Neural progenitor cell (in vitro differentiated cells): ENCODE results near the gene BSND. TPM values are rescaled to one million over a fixed set of nuclear protein-coding genes. Genes with fewer than 3 reads are reported as not detected.

Experiments used
- DNase-seq: peaks from one replicate; pipeline ENCODE4 v3.0.0-alpha.2; 2016; ENCODE audit warnings: low spot score
- H2AFZ ChIP-seq: fragments of 200-600 bp; sonication (generic); replicated peaks from 2 replicates; pipeline ENCODE4 v1.6.1; 2016; ENCODE audit warnings: antibody characterized with exemption
- H3F3A ChIP-seq: fragments of 200-600 bp; sonication (generic); 2 replicates; pipeline ENCODE4 v1.6.1; 2016; ENCODE audit warnings: antibody characterized with exemption, low read depth
- H3K27ac ChIP-seq: fragments of 200-600 bp; sonication (generic); 2 replicates; pipeline ENCODE4 v1.5.1; 2016; ENCODE audit warnings: mild to moderate bottlenecking
- H3K27me3 ChIP-seq: fragments of 200-600 bp; sonication (generic); 2 replicates; pipeline ENCODE4 v1.6.1; 2016; ENCODE audit warnings: mild to moderate bottlenecking, moderate library complexity
- H3K36me3 ChIP-seq: fragments of 200-600 bp; sonication (generic); 2 replicates; pipeline ENCODE4 v1.5.1; 2016
- H3K4me1 ChIP-seq: fragments of 200-600 bp; sonication (generic); 2 replicates; pipeline ENCODE4 v1.6.1; 2016; ENCODE audit warnings: mixed run types
- H3K4me2 ChIP-seq: fragments of 200-600 bp; sonication (generic); 2 replicates; pipeline ENCODE4 v1.6.1; 2016
- H3K4me3 ChIP-seq: fragments of 200-600 bp; sonication (generic); 2 replicates; pipeline ENCODE4 v1.5.1; 2016
- H3K79me2 ChIP-seq: fragments of 200-600 bp; sonication (generic); 2 replicates; pipeline ENCODE4 v1.6.1; 2016; ENCODE audit warnings: low read depth
- H3K9ac ChIP-seq: fragments of 200-600 bp; sonication (generic); 2 replicates; pipeline ENCODE4 v1.6.1; 2016
- H3K9me3 ChIP-seq: fragments of 200-600 bp; sonication (generic); 2 replicates; pipeline ENCODE4 v1.5.1; 2016; ENCODE audit warnings: low read depth
- H4K20me1 ChIP-seq: fragments of 200-600 bp; sonication (generic); 2 replicates; pipeline ENCODE4 v1.6.1; 2016; ENCODE audit warnings: low read depth
- H3K27ac Mint-ChIP-seq: 3 replicates; pipeline ENCODE4 v1.8.0; 2021; ENCODE audit warnings: mixed read lengths
- H3K27me3 Mint-ChIP-seq: 2 replicates; pipeline ENCODE4 v1.8.0; 2022; ENCODE audit warnings: low read depth, mild to moderate bottlenecking, inconsistent platforms, moderate library complexity, mixed read lengths; ENCODE audit not compliant: insufficient read depth
- H3K36me3 Mint-ChIP-seq: 3 replicates; pipeline ENCODE4 v1.8.0; 2021; ENCODE audit warnings: mixed read lengths
- H3K4me1 Mint-ChIP-seq: 3 replicates; pipeline ENCODE4 v1.8.0; 2021; ENCODE audit warnings: mixed read lengths
- H3K4me3 Mint-ChIP-seq: 3 replicates; pipeline ENCODE4 v1.8.0; 2021; ENCODE audit warnings: mild to moderate bottlenecking, moderate library complexity, mixed read lengths
- H3K9me3 Mint-ChIP-seq: 3 replicates; pipeline ENCODE4 v1.8.0; 2020; ENCODE audit warnings: mixed read lengths
- EZH2 ChIP-seq: fragments of 200-600 bp; sonication (generic); IDR thresholded peaks from 2 replicates; pipeline ENCODE4 v1.6.1; 2017; ENCODE audit warnings: antibody characterized with exemption, mild to moderate bottlenecking, moderate library complexity
- EZH2phosphoT487 ChIP-seq: fragments of 200-600 bp; sonication (generic); IDR thresholded peaks from 2 replicates; pipeline ENCODE4 v1.6.1; 2017; ENCODE audit warnings: antibody characterized with exemption
- total RNA-seq: library from RNA; depleted of rRNA; stranded (reverse); fragments of >200 nt; gene quantifications from 2 replicates; pipeline ENCODE4 v1.2.3, GENCODE V29; 2015; ENCODE audit warnings: low replicate concordance
- TF ChIP-seq, protein P1 (sequence below): fragments of 200-600 bp; sonication (generic); IDR thresholded peaks from 2 replicates; pipeline ENCODE4 v1.5.1; 2017; ENCODE audit warnings: antibody characterized with exemption, mild to moderate bottlenecking

The BSND gene
- total RNA-seq, 1 donor from 2014 or later, result not detected

GRCh38 chr1:55005351-55006140 is 6.8 kb downstream of the BSND start:
- H3K27ac ChIP-seq, result no peak overlapping the region
- H3K27me3 ChIP-seq, result peaks cover 13% of the 10 kb centered on the region
- peaks cover 15% of the 10 kb centered on the region for H3K27me3 Mint-ChIP-seq
- no peaks in the 10 kb centered on the region for H3K4me1 Mint-ChIP-seq
- H3K4me3 Mint-ChIP-seq, result no peak overlapping the region
- H4K20me1 ChIP-seq, result no peaks in the 10 kb centered on the region
- no peak overlapping the region for H3K9ac ChIP-seq
- no peaks in the 10 kb centered on the region for H3K9me3 ChIP-seq
- DNase-seq, result no peak
- H3K36me3 ChIP-seq, result no peaks in the 10 kb centered on the region
- H3K36me3 Mint-ChIP-seq, result no peaks in the 10 kb centered on the region
- no peaks in the 10 kb centered on the region for H3K4me1 ChIP-seq
- peaks cover 7% of the 10 kb centered on the region for H3K9me3 Mint-ChIP-seq
- H3K27ac Mint-ChIP-seq, result no peak overlapping the region
- no peak overlapping the region for H3K4me2 ChIP-seq
- TF ChIP-seq EZH2, result no peak
- no peak for TF ChIP-seq EZH2phosphoT487
- TF ChIP-seq, protein P1, sequence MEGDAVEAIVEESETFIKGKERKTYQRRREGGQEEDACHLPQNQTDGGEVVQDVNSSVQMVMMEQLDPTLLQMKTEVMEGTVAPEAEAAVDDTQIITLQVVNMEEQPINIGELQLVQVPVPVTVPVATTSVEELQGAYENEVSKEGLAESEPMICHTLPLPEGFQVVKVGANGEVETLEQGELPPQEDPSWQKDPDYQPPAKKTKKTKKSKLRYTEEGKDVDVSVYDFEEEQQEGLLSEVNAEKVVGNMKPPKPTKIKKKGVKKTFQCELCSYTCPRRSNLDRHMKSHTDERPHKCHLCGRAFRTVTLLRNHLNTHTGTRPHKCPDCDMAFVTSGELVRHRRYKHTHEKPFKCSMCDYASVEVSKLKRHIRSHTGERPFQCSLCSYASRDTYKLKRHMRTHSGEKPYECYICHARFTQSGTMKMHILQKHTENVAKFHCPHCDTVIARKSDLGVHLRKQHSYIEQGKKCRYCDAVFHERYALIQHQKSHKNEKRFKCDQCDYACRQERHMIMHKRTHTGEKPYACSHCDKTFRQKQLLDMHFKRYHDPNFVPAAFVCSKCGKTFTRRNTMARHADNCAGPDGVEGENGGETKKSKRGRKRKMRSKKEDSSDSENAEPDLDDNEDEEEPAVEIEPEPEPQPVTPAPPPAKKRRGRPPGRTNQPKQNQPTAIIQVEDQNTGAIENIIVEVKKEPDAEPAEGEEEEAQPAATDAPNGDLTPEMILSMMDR, result no peak
- no peak overlapping the region for H3K4me3 ChIP-seq
- H3K79me2 ChIP-seq, result no peaks in the 10 kb centered on the region
- H2AFZ ChIP-seq, result no peak overlapping the region
- H3F3A ChIP-seq, result no peaks in the 10 kb centered on the region

DNA sequence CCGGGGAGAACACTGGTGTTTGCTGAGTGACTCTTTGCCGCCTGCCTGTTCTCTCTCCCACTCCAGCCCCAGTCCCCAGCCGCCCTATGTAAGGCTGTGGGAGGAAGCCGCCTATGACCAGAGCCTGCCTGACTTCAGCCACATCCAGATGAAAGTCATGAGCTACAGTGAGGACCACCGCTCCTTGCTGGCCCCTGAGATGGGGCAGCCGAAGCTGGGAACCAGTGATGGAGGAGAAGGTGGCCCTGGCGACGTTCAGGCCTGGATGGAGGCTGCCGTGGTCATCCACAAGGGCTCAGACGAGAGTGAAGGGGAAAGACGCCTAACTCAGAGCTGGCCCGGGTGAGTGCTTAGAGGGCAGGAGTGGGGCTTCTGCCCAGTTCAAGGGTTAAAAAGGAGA is 8.2 kb downstream of the BSND start:
- H3K27ac Mint-ChIP-seq, result no peak overlapping the region
- no peak overlapping the region for H3K4me3 ChIP-seq
- TF ChIP-seq, protein P1, result no peak
- no peak for TF ChIP-seq EZH2
- TF ChIP-seq EZH2phosphoT487, result no peak
- no peak for DNase-seq
- H3K36me3 Mint-ChIP-seq, result no peaks in the 10 kb centered on the region
- no peaks in the 10 kb centered on the region for H3K4me1 ChIP-seq
- no peaks in the 10 kb centered on the region for H3F3A ChIP-seq
- peaks cover 7% of the 10 kb centered on the region for H3K9me3 Mint-ChIP-seq
- H3K4me2 ChIP-seq, result no peak overlapping the region
- no peak overlapping the region for H3K4me3 Mint-ChIP-seq
- no peaks in the 10 kb centered on the region for H3K4me1 Mint-ChIP-seq
- H4K20me1 ChIP-seq, result no peaks in the 10 kb centered on the region
- H3K9ac ChIP-seq, result no peak overlapping the region
- H3K27me3 Mint-ChIP-seq, result peaks cover 15% of the 10 kb centered on the region
- peaks cover 5% of the 10 kb centered on the region for H3K27me3 ChIP-seq
- H3K9me3 ChIP-seq, result no peaks in the 10 kb centered on the region
- no peak overlapping the region for H2AFZ ChIP-seq
- H3K79me2 ChIP-seq, result no peaks in the 10 kb centered on the region
- no peaks in the 10 kb centered on the region for H3K36me3 ChIP-seq
- H3K27ac ChIP-seq, result no peak overlapping the region

DNA sequence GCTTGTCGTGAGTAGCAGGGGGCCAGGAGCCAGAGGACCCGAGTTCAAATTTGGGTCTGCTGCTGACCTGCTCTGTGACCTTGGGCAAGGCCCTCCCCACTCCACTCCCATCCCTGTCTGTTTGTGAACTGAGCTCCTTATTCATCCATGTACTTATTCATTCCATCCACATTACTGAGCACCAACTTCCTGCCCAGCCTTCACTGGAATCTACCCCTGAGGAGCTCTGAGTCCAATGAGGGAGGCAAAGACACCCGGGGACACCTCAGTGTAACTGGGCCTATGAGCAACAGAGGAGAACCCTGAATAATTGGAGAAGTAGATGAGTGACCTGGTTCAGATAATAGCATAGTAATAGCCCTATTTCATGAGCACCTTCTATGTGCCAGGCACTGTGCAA is 8.9 kb downstream of the BSND start:
- Mint-ChIP-seq H3K36me3 (no peaks in the 10 kb centered on the region), H3K9me3 (peaks cover 7% of the 10 kb centered on the region), H3K4me3 (no peak overlapping the region), H3K4me1 (no peaks in the 10 kb centered on the region), H3K27ac (no peak overlapping the region), H3K27me3 (peaks cover 15% of the 10 kb centered on the region)
- no peak overlapping the region for H3K4me2 ChIP-seq
- no peak for DNase-seq
- H3K9me3 ChIP-seq, result no peaks in the 10 kb centered on the region
- H3F3A ChIP-seq, result no peaks in the 10 kb centered on the region
- H3K4me1 ChIP-seq, result no peaks in the 10 kb centered on the region
- H2AFZ ChIP-seq, result no peak overlapping the region
- no peaks in the 10 kb centered on the region for H3K27me3 ChIP-seq
- H3K27ac ChIP-seq, result no peak overlapping the region
- TF ChIP-seq EZH2phosphoT487, result no peak
- TF ChIP-seq EZH2, result no peak
- TF ChIP-seq, protein P1, result no peak
- no peaks in the 10 kb centered on the region for H3K79me2 ChIP-seq
- no peak overlapping the region for H3K4me3 ChIP-seq
- no peak overlapping the region for H3K9ac ChIP-seq
- H3K36me3 ChIP-seq, result no peaks in the 10 kb centered on the region
- no peaks in the 10 kb centered on the region for H4K20me1 ChIP-seq
